GM12872 (cell line): ENCODE measurements around the gene COX11.

Experiments used
- TF ChIP-seq, protein P1 (sequence below): IDR thresholded peaks from 3 replicates; pipeline ENCODE4 v1.5.1; 2011; ENCODE audit warnings: low read depth, mild to moderate bottlenecking, low read length, moderate library complexity; ENCODE audit not compliant: insufficient read depth

Gene COX11

DNA sequence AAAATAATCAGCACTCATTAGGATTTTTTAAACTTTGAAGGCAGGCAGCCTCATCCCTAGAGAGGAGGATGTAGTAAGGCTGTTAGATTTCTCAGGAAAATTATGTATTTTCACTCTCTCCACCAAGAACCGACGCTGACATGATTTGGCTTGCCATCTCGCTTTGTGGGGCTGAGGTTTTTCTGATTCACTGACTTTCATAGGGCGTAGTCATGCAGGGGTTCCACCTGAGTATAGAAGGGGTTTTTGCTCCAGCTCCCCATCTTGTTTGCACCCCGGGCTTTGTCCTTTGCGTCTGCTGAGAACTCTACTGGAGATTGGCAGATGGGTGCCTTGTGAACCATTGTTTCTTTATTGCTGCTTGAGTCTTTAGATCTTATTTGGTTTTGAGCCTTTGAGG is 47.6 kb downstream of the COX11 start:
- TF ChIP-seq, protein P1, sequence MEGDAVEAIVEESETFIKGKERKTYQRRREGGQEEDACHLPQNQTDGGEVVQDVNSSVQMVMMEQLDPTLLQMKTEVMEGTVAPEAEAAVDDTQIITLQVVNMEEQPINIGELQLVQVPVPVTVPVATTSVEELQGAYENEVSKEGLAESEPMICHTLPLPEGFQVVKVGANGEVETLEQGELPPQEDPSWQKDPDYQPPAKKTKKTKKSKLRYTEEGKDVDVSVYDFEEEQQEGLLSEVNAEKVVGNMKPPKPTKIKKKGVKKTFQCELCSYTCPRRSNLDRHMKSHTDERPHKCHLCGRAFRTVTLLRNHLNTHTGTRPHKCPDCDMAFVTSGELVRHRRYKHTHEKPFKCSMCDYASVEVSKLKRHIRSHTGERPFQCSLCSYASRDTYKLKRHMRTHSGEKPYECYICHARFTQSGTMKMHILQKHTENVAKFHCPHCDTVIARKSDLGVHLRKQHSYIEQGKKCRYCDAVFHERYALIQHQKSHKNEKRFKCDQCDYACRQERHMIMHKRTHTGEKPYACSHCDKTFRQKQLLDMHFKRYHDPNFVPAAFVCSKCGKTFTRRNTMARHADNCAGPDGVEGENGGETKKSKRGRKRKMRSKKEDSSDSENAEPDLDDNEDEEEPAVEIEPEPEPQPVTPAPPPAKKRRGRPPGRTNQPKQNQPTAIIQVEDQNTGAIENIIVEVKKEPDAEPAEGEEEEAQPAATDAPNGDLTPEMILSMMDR = no peak

DNA sequence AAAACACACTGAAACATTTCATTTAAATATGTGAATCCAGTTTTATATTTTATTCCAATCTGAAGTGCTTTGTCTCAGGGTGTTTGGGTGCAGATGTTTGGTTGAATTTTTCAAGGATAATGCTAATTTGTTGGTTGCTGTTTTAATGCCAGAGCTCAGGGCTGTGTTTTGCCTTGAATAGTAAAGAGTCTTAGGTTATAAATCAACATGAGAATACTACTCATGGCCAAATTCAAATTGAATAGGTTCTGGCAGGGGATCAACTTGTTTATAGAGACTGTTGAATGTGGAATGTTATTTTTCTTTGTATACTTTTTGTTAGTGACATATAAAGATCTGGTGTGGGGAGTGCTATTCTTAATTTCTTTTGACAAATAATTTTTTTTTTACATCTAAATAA is 49.0 kb downstream of the COX11 start:
- TF ChIP-seq, protein P1 = no peak

DNA sequence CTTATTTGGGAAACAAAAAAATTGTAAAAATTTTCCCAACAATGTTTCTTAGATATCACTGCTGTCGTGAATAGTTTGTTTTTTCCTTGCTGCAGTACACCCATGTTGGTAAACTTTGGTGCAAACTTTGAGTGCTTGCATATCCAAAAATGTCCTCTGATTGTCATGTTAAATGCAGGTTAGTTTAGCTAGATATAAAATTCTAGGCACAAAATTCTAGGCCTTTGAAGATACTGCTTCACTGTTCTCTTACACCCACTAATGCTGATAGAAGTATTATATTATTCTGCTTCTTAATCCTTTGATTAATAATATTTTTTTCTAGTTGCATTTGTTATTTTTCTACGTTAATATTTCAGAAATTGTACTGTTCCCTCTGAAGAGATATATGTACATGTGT is 51.7 kb downstream of the COX11 start:
- TF ChIP-seq, protein P1 = no peak
